Measurements from ENCODE around the gene SHC2.

SHC2 gene

GRCh38 chr19:408441-408901, 52.4 kb downstream of the SHC2 start:
- TF ChIP-seq CTCF (IDR thresholded peaks at IDR 0.05; ENCODE audit: extremely low read depth, insufficient read depth, missing control alignments), result no peak
- in situ Hi-C loops (cut with MboI; ENCODE audit: low pct_unique_long_range_greater_than_20kb, low sequenced_read_pairs, unreplicated experiment), result no loop called here
- no peak for DNase-seq (ENCODE audit: low spot score)

- TF ChIP-seq CTCF (IDR thresholded peaks at IDR 0.05; ENCODE audit: extremely low read depth, insufficient read depth, missing control alignments), result no peak
- in situ Hi-C loops (cut with MboI; ENCODE audit: low pct_unique_long_range_greater_than_20kb, low sequenced_read_pairs, unreplicated experiment), result no loop called here
- peak; percentile 48 for DNase-seq (ENCODE audit: low spot score)
Observed at GRCh38 chr19:407511-408440, 53.1 kb downstream of the SHC2 start.

GRCh38 chr19:406971-407510, 53.8 kb downstream of the SHC2 start:
- in situ Hi-C loops (cut with MboI; ENCODE audit: low pct_unique_long_range_greater_than_20kb, low sequenced_read_pairs, unreplicated experiment), result no loop called here
- peak; percentile 54 for DNase-seq (ENCODE audit: low spot score)
- TF ChIP-seq CTCF (IDR thresholded peaks at IDR 0.05; ENCODE audit: extremely low read depth, insufficient read depth, missing control alignments), result no peak

GRCh38 chr19:406135-406781, 54.6 kb downstream of the SHC2 start:
- TF ChIP-seq CTCF (IDR thresholded peaks at IDR 0.05; ENCODE audit: extremely low read depth, insufficient read depth, missing control alignments), result no peak
- in situ Hi-C loops (cut with MboI; ENCODE audit: low pct_unique_long_range_greater_than_20kb, low sequenced_read_pairs, unreplicated experiment), result no loop called here
- no peak for DNase-seq (ENCODE audit: low spot score)

GRCh38 chr19:405121-405965, 55.5 kb downstream of the SHC2 start:
- in situ Hi-C loops (cut with MboI; ENCODE audit: low pct_unique_long_range_greater_than_20kb, low sequenced_read_pairs, unreplicated experiment), result no loop called here
- peak; percentile 42 for DNase-seq (ENCODE audit: low spot score)
- no peak for TF ChIP-seq CTCF (IDR thresholded peaks at IDR 0.05; ENCODE audit: extremely low read depth, insufficient read depth, missing control alignments)

Data from GM13977 (cell line).